Measurements from ENCODE around the gene TERT.
A peak's percentile ranks its signal among the peaks of the same experiment; 100 is the strongest.

The TERT gene

GRCh38 chr5:1255081-1255561, 39.7 kb downstream of the TERT start:
- peak; percentile 73 for DNase-seq

- DNase-seq = no peak
Measured at GRCh38 chr5:1254196-1254595, 40.7 kb downstream of the TERT start.

GRCh38 chr5:1253456-1254105, 41.3 kb downstream of the TERT start:
- no peak for DNase-seq

GRCh38 chr5:1252681-1253080, 42.2 kb downstream of the TERT start:
- DNase-seq = no peak

GRCh38 chr5:1251678-1252580, 42.9 kb downstream of the TERT start:
- no peak for DNase-seq

- no peak for DNase-seq
Measured at GRCh38 chr5:1249366-1250280, 45.2 kb downstream of the TERT start.

- DNase-seq = no peak
Measured at GRCh38 chr5:1247811-1248210, 47.1 kb downstream of the TERT start.

- peak; percentile 43 for DNase-seq
Measured at GRCh38 chr5:1246711-1247431, 48.0 kb downstream of the TERT start.

GRCh38 chr5:1245905-1246576, 48.8 kb downstream of the TERT start:
- no peak for DNase-seq

- no peak for DNase-seq
Measured at GRCh38 chr5:1244976-1245375, 49.9 kb downstream of the TERT start.

GRCh38 chr5:1244255-1244654, 50.6 kb downstream of the TERT start:
- no peak for DNase-seq

GRCh38 chr5:1243487-1244130, 51.3 kb downstream of the TERT start:
- DNase-seq = no peak

- DNase-seq = no peak
Measured at GRCh38 chr5:1242733-1243486, 52.0 kb downstream of the TERT start.

- no peak for DNase-seq
Measured at GRCh38 chr5:1241509-1242080, 53.3 kb downstream of the TERT start.

- no peak for DNase-seq
Measured at GRCh38 chr5:1240496-1241260, 54.2 kb downstream of the TERT start.

GRCh38 chr5:1239505-1240251, 55.2 kb downstream of the TERT start:
- DNase-seq = no peak

- no peak for DNase-seq
Measured at GRCh38 chr5:1235838-1236237, 59.0 kb downstream of the TERT start.

- DNase-seq = no peak
Measured at GRCh38 chr5:1235379-1235778, 59.5 kb downstream of the TERT start.

- DNase-seq = no peak
Measured at GRCh38 chr5:1232780-1233179, 62.1 kb downstream of the TERT start.

Data from CD4-positive, alpha-beta T cell treated with Interleukin-17A for 4 hours (primary cell).